ENCODE measurements around the gene KEL.

The KEL gene

DNA sequence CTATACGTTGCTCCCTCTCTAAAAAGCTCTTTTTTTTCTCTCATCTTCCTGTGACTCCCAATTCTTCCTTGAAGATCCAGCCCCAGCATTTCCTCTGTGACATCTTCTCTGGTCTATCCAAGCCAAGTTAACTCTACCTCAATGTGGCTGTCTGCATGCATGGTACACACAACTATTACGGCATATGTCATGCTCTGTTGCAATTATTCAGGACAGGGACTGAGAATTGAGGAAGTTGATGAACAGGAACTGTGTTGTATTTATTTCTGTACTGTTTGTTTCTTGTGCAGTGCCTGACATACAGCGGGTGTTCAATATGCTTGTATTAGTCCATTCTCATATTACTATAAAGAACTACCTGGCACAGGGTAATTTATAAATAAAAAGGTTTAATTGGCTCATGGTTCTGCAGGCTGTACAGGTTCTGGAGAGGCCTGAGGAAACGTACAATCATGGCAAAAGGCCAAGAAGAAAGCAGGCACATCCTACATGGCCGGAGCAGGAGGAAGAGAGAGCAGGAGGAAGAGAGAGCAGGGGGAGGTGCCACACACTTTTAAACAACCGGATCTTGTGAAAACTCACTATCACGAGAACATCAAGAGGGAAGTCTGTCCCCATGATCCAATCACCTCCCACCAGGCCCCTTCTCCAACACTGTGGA lies 34.9 kb downstream of the KEL start:
- DNase-seq = no peak
- no peaks in the 10 kb centered on the region for H3K27me3 ChIP-seq (ENCODE audit: insufficient read depth, low read depth, severe bottlenecking)
- H3K9me3 ChIP-seq (ENCODE audit: severe bottlenecking) = no peaks in the 10 kb centered on the region
- H3K4me3 ChIP-seq (ENCODE audit: low read depth, low read length) = no peak overlapping the region
- no peaks in the 10 kb centered on the region for H3K36me3 ChIP-seq
- no peak overlapping the region for H3K27ac ChIP-seq
- TF ChIP-seq, protein P1, sequence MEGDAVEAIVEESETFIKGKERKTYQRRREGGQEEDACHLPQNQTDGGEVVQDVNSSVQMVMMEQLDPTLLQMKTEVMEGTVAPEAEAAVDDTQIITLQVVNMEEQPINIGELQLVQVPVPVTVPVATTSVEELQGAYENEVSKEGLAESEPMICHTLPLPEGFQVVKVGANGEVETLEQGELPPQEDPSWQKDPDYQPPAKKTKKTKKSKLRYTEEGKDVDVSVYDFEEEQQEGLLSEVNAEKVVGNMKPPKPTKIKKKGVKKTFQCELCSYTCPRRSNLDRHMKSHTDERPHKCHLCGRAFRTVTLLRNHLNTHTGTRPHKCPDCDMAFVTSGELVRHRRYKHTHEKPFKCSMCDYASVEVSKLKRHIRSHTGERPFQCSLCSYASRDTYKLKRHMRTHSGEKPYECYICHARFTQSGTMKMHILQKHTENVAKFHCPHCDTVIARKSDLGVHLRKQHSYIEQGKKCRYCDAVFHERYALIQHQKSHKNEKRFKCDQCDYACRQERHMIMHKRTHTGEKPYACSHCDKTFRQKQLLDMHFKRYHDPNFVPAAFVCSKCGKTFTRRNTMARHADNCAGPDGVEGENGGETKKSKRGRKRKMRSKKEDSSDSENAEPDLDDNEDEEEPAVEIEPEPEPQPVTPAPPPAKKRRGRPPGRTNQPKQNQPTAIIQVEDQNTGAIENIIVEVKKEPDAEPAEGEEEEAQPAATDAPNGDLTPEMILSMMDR (IDR thresholded peaks at IDR 0.05; ENCODE audit: low read depth, low read length) = no peak

DNA sequence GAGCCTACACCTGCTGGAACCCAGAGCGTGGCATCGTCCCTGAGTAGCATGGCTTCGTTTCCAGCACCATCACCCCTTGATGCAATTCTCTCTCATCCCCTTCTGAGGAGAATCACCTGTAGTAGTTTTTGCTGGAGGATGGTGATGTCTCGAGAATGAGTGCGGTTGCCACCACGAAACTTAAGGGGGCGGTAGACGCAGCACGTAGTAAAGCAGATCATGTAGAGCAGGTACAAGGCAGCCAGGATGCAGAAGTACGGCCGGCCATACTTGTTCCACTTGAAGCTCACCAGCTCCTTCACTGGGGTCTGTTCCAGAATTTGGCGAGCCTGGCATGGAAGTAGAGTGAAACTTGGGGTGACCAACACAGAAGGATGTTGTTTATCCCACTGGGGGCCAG lies 36.8 kb downstream of the KEL start:
- no peak overlapping the region for H3K4me3 ChIP-seq (ENCODE audit: low read depth, low read length)
- H3K36me3 ChIP-seq = no peaks in the 10 kb centered on the region
- DNase-seq = no peak

DNA sequence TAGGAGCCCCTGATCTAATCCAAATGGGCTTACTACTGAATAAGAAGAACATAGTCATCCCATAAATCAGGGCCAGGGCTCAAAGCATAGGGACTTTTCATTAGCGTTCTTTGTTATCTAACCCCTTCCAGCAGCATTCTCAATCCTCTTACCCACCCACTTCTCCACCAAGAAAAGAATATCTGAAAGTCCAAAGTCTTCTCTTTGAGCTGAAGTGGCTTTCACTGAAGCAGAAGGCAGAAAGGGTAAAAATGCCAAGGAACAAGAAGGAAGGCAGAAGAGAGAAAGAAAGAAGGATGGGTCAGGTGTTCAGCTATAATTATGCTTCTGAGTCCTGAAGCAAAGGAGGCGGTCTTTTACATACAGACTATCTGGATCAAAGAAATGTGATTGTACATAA lies 38.8 kb downstream of the KEL start:
- no peak for DNase-seq
- TF ChIP-seq, protein P1 (IDR thresholded peaks at IDR 0.05; ENCODE audit: low read depth, low read length) = no peak
- Histone ChIP-seq H3K9me3 (ENCODE audit: severe bottlenecking) (no peaks in the 10 kb centered on the region), H3K4me3 (ENCODE audit: low read depth, low read length) (no peak overlapping the region), H3K36me3 (no peaks in the 10 kb centered on the region), H3K27me3 (ENCODE audit: insufficient read depth, low read depth, severe bottlenecking) (no peaks in the 10 kb centered on the region), H3K27ac (no peak overlapping the region)

More for the DNA sequence above, 36.8 kb downstream of the KEL start:
- no peaks in the 10 kb centered on the region for H3K27me3 ChIP-seq (ENCODE audit: insufficient read depth, low read depth, severe bottlenecking)
- TF ChIP-seq, protein P1 (IDR thresholded peaks at IDR 0.05; ENCODE audit: low read depth, low read length) = peak; percentile 44
- no peaks in the 10 kb centered on the region for H3K9me3 ChIP-seq (ENCODE audit: severe bottlenecking)
- H3K27ac ChIP-seq = no peak overlapping the region

DNA sequence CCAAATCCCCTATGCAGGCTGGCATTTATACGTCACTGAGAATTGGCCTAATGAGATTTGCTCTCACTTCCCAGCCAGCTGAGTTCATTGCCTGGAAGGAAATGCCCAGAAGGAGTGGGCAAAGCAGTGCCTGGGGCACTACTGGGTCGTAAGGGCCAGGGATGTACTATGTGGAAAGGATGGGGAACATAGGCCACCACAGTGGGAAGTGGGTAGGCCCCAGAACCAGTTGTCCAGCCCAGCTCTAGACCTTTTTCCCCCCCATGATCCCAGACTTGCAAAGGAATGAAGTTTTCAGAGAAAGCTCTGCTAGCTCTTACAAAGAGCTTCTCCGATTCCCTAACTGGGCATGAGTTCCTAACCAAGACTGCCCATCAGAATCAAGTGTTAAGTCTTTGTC lies 42.5 kb downstream of the KEL start:
- no peak overlapping the region for H3K4me3 ChIP-seq (ENCODE audit: low read depth, low read length)
- no peaks in the 10 kb centered on the region for H3K9me3 ChIP-seq (ENCODE audit: severe bottlenecking)
- no peak for DNase-seq
- H3K27me3 ChIP-seq (ENCODE audit: insufficient read depth, low read depth, severe bottlenecking) = no peaks in the 10 kb centered on the region
- no peaks in the 10 kb centered on the region for H3K36me3 ChIP-seq
- TF ChIP-seq, protein P1 (IDR thresholded peaks at IDR 0.05; ENCODE audit: low read depth, low read length) = no peak
- no peak overlapping the region for H3K27ac ChIP-seq

DNA sequence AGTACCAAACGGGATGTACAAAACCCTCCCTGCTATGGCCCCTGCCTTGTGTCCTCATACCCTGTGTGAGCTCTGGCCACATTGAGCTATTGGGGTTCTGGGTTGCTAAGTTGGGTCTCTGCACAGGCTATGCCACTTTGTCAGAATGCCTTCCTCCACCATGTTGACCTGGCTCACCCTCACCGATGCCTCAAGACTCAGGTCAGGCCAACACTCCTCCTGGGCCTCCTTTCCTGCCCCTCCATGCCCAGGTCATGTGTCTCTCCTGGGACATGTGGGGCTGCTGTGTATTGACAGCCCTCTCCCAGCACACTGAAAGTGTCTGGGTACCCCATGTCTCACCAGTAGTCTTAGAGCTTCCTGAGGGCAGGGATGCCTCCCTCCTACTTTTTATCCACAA lies 43.3 kb downstream of the KEL start:
- DNase-seq = no peak
- no peaks in the 10 kb centered on the region for H3K36me3 ChIP-seq
- H3K27ac ChIP-seq = no peak overlapping the region
- no peaks in the 10 kb centered on the region for H3K9me3 ChIP-seq (ENCODE audit: severe bottlenecking)
- no peak overlapping the region for H3K4me3 ChIP-seq (ENCODE audit: low read depth, low read length)
- TF ChIP-seq, protein P1 (IDR thresholded peaks at IDR 0.05; ENCODE audit: low read depth, low read length) = no peak
- no peaks in the 10 kb centered on the region for H3K27me3 ChIP-seq (ENCODE audit: insufficient read depth, low read depth, severe bottlenecking)

DNA sequence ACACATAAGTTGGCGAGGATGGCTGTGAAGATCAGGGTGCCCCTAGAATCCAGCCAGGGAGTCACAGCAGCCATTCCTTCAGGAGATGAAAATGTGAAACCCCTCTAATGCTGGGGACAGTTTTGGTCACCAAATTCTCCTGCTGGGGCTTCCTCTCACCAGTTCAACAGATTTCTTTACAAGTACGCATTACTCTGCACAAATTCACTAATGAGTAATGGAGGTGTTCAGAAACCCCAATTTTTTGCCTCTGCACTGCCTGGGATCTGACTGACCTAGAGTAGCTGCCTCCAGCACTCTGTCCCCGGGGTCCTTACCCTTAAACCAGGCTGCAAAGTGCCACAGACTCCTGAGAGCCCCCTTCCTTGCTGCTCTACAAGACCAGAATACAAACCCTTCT lies 44.7 kb downstream of the KEL start:
- Histone ChIP-seq H3K9me3 (ENCODE audit: severe bottlenecking) (no peaks in the 10 kb centered on the region), H3K36me3 (no peaks in the 10 kb centered on the region), H3K27ac (no peak overlapping the region), H3K4me3 (ENCODE audit: low read depth, low read length) (no peak overlapping the region), H3K27me3 (ENCODE audit: insufficient read depth, low read depth, severe bottlenecking) (no peaks in the 10 kb centered on the region)
- TF ChIP-seq, protein P1 (IDR thresholded peaks at IDR 0.05; ENCODE audit: low read depth, low read length) = no peak
- no peak for DNase-seq
